Common myeloid progenitor, CD34-positive (primary cell): ENCODE measurements around the gene NF2.

Source experiments
- CTCF ChIA-PET: fragments of 350-600 bp; sonication (Branson Sonifier 250); formaldehyde crosslinking; loops from one replicate; lab custom pipeline; 2021; ENCODE audit warnings: antibody characterized with exemption; lab: Charles Lee
- POLR2A ChIA-PET: fragments of 350-600 bp; sonication (Branson Sonifier 250); formaldehyde crosslinking; loops from one replicate; lab custom pipeline; 2021; ENCODE audit warnings: antibody characterized with exemption; lab: Charles Lee
- DNase-seq, 3 donors: peaks; one replicate each; pipeline versions ENCODE4 v3.0.0 to v3.0.0-alpha.2; 2013
- H3K27ac ChIP-seq, 2 experiments: 1 replicate in 1 of 2; 2 replicates in 1 of 2; pipeline ENCODE4 v1.7.0; 2013; ENCODE audit warnings: inconsistent platforms in 2 of 2, low read length in 2 of 2, mild to moderate bottlenecking in 2 of 2, low read depth in 1 of 2, moderate library complexity in 1 of 2; ENCODE audit not compliant: severe bottlenecking in 2 of 2, insufficient read depth in 1 of 2, poor library complexity in 1 of 2
- H3K27me3 ChIP-seq, 5 experiments: replicated peaks in 2 of 5; 1 replicate in 3 of 5; 2 replicates in 2 of 5; pipeline versions ENCODE4 v1.6.1 to v1.7.0; 2013; ENCODE audit warnings: low read length in 4 of 5, mild to moderate bottlenecking in 2 of 5, moderate library complexity in 2 of 5, inconsistent platforms in 1 of 5; ENCODE audit not compliant: insufficient read depth in 5 of 5, control insufficient read depth in 4 of 5
- H3K36me3 ChIP-seq, 4 experiments: 1 replicate in 2 of 4; 2 replicates in 2 of 4; pipeline versions ENCODE4 v1.6.1 to v1.7.0; 2013; ENCODE audit warnings: low read length in 3 of 4, control low read depth in 1 of 4, mild to moderate bottlenecking in 1 of 4; ENCODE audit not compliant: control insufficient read depth in 4 of 4, insufficient read depth in 4 of 4
- H3K4me1 ChIP-seq, 4 experiments: 1 replicate in 3 of 4; 2 replicates in 1 of 4; pipeline versions ENCODE4 v1.6.1 to v1.7.1; 2013; ENCODE audit warnings: low read length in 3 of 4, mild to moderate bottlenecking in 3 of 4, control low read depth in 1 of 4, inconsistent platforms in 1 of 4, moderate library complexity in 1 of 4; ENCODE audit not compliant: control insufficient read depth in 4 of 4, insufficient read depth in 4 of 4; ENCODE audit errors: control extremely low read depth in 1 of 4
- H3K4me3 ChIP-seq, 7 experiments: 1 replicate in 4 of 7; 2 replicates in 3 of 7; pipeline versions ENCODE4 v1.5.1 to v1.7.0; 2013; ENCODE audit warnings: mild to moderate bottlenecking in 7 of 7, low read length in 6 of 7, moderate library complexity in 6 of 7, inconsistent platforms in 2 of 7, low read depth in 2 of 7, control low read depth in 1 of 7; ENCODE audit not compliant: insufficient read depth in 4 of 7, control insufficient read depth in 1 of 7; ENCODE audit errors: extremely low read depth in 1 of 7
- H3K9me3 ChIP-seq, 5 experiments: 1 replicate in 4 of 5; 2 replicates in 1 of 5; pipeline versions ENCODE4 v1.6.1 to v1.7.1; 2013; ENCODE audit warnings: low read length in 4 of 5, mild to moderate bottlenecking in 2 of 5, inconsistent platforms in 1 of 5, low read depth in 1 of 5, moderate library complexity in 1 of 5; ENCODE audit not compliant: control insufficient read depth in 4 of 5, insufficient read depth in 2 of 5; ENCODE audit errors: control extremely low read depth in 1 of 5
- WGBS: methylation state at CpG from one replicate; pipeline ENCODE4 v1.1.5; 2013; ENCODE audit not compliant: insufficient coverage; 5-methylcytosine and 5-hydroxymethylcytosine counted together

NF2 gene

GRCh38 chr22:29658176-29658575 is 54.7 kb downstream of the NF2 start:
- Histone ChIP-seq H3K36me3 (peaks cover 2 to 44% (median 34%) of the 10 kb centered on the region in 4 experiments), H3K9me3 (no peaks in the 10 kb centered on the region), H3K27ac (no peak overlapping the region), H3K4me1 (peaks cover 13 to 23% (median 15%) of the 10 kb centered on the region in 4 experiments), H3K27me3 (no peaks in the 10 kb centered on the region), H3K4me3 (peak overlapping the region in 1 of 7 experiments; percentile 39)
- ChIA-PET POLR2A (no interaction called here), CTCF (no interaction called here)
- 17% methylated on average over 3 of the region's 4 CpGs for WGBS
- peak; percentile 36 to 85 (median 82) for DNase-seq

DNA sequence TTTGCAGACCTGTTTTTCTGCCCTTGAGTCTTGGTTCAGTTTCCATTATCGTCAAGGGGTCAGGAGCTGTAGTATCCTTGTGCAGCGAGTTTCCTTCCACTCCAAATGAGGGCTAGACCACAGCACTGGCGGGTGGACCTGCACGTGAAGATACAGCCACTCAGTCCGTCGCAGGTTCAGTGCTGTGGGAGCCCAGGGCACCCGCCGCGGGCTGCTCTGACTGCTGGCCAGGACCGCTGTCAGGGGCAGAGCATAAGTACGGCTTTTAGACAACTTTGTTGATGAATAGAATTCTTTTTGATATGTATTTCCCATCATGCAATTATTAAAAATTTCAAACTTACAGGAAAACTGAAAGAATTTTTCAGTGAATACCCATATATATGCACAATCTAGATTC is 56.6 kb downstream of the NF2 start:
- peaks cover 4 to 47% (median 41%) of the 10 kb centered on the region in 4 experiments for H3K36me3 ChIP-seq
- DNase-seq = no peak
- no peak overlapping the region for H3K4me3 ChIP-seq
- ChIA-PET CTCF (no interaction called here), POLR2A (no interaction called here)
- 100% methylated on average over 2 of the region's 11 CpGs for WGBS
- no peak overlapping the region for H3K27ac ChIP-seq
- H3K4me1 ChIP-seq = peaks cover 13 to 23% (median 17%) of the 10 kb centered on the region in 4 experiments
- no peaks in the 10 kb centered on the region for H3K9me3 ChIP-seq
- no peaks in the 10 kb centered on the region for H3K27me3 ChIP-seq

DNA sequence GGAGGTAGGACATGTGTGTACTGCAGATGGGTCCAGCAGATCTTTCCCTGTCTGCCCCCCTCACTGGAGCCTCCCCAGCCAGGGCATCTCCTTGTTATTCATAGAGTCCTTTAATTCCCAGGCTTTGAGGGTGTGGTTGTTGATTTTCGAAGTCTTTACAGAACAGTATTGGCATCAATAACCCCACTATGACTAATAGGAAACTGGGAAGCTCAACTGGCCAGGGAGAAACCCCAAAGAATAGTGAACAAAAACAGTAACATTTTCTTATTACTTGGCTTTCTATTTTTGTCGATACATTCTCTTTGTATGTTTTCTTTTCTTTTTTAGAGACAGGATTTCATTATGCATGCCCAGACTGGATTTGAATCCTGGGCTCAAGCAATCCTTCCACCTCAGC is 57.9 kb downstream of the NF2 start:
- Histone ChIP-seq H3K4me3 (no peak overlapping the region), H3K27me3 (no peaks in the 10 kb centered on the region), H3K27ac (no peak overlapping the region), H3K36me3 (peaks cover 4 to 45% (median 38%) of the 10 kb centered on the region in 4 experiments), H3K9me3 (no peaks in the 10 kb centered on the region), H3K4me1 (peaks cover 13 to 23% (median 17%) of the 10 kb centered on the region in 4 experiments)
- 100% methylated on average over 1 of the region's 2 CpGs for WGBS
- DNase-seq = no peak
- POLR2A ChIA-PET = no interaction called here
- CTCF ChIA-PET = interaction anchor here (0.9 to 1.2 kb wide), 2 partner anchors 25 to 35 kb away, joined by 3 to 6 read pairs; no protein-coding TSS in a partner anchor

DNA sequence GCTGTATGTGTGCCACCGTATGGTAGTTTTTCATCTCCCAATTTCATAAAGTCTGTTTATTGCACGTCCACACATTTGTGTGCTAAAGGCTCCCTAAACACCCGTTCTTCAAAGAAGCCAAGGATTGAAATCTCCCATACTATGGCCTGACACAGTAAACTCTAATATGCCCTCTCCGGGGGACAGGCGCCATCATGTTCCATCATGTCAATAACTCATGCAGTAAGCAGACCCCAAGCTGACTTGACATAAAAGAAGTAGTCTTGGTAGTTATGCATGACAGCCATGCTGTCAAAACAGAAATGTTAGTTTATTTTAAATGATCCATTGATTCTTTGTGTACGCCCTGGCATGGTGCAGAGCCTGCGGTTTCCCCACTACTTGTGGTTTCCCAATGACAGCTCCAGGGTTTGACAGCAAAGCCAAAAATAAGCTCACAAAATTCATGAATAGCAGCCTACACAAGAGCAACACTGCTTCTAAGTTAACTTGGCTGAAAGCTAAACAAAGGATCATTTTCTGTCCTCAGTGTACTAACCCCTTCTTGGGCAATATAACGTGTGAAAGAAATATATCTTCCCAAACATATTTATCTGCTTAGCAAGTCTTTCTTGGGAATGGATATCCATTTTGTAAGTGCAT is 59.9 kb downstream of the NF2 start:
- 97% methylated on average over 3 of the region's 8 CpGs for WGBS
- H3K27me3 ChIP-seq = no peaks in the 10 kb centered on the region
- H3K36me3 ChIP-seq = peaks cover 13 to 52% (median 44%) of the 10 kb centered on the region in 4 experiments
- no peak overlapping the region for H3K4me3 ChIP-seq
- POLR2A ChIA-PET = interaction anchor here (0.6 kb wide), 1 partner anchor 296 kb away, joined by 3 read pairs; no protein-coding TSS in a partner anchor
- peak in 2 of 3 donors; percentile 22 to 37 for DNase-seq
- CTCF ChIA-PET = interaction anchor here (0.6 to 3.0 kb wide), 5 partner anchors 18 to 342 kb away, joined by 3 to 11 read pairs (median 4); no protein-coding TSS in a partner anchor
- peaks cover 5 to 13% (median 10%) of the 10 kb centered on the region in 4 experiments for H3K4me1 ChIP-seq
- H3K9me3 ChIP-seq = no peaks in the 10 kb centered on the region
- no peak overlapping the region for H3K27ac ChIP-seq

GRCh38 chr22:29665486-29665885 is 62.1 kb downstream of the NF2 start:
- H3K36me3 ChIP-seq = peaks cover 15 to 67% (median 46%) of the 10 kb centered on the region in 4 experiments
- no peak overlapping the region for H3K27ac ChIP-seq
- DNase-seq = no peak
- ChIA-PET CTCF (interaction anchor here (1.4 to 3.0 kb wide), 2 partner anchors 30 to 338 kb away, joined by 3 to 11 read pairs; no protein-coding TSS in a partner anchor), POLR2A (no interaction called here)
- WGBS = no CpG with 5 or more reads among the region's 8 CpGs
- no peaks in the 10 kb centered on the region for H3K9me3 ChIP-seq
- H3K4me3 ChIP-seq = no peak overlapping the region
- peaks cover 0 to 3% (median 0%) of the 10 kb centered on the region in 4 experiments for H3K4me1 ChIP-seq
- no peaks in the 10 kb centered on the region for H3K27me3 ChIP-seq

GRCh38 chr22:29668673-29669072 is 65.2 kb downstream of the NF2 start:
- POLR2A ChIA-PET = no interaction called here
- 100% methylated on average over 3 of the region's 4 CpGs for WGBS
- no peak overlapping the region for H3K27ac ChIP-seq

DNA sequence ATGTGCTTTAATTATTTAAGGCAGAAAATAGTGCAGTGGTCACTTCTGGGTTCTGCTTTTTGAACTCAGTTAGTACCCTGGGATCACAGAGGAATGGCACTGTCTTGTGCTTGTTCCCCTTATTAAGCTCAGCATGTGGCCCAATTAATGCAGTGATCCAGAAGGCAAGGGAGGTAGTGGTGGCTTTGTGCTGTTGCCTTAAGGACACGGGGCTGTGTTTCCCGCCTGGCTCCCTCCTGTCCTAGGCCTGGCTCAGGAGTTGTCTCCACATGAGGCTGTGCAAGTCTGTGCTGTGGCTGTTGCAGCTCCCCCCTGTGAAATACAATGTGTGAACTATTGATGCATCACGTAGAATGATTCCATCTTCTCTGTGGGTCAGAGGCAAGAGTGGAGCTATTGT is 67.2 kb downstream of the NF2 start:
- no peak overlapping the region for H3K4me3 ChIP-seq
- no peak overlapping the region for H3K27ac ChIP-seq
- DNase-seq = no peak
- H3K9me3 ChIP-seq = no peaks in the 10 kb centered on the region
- 96% methylated on average over 3 of the region's 3 CpGs for WGBS
- no peaks in the 10 kb centered on the region for H3K4me1 ChIP-seq
- CTCF ChIA-PET = interaction anchor here (0.6 kb wide), 1 partner anchor 470 kb away, joined by 3 read pairs; no protein-coding TSS in a partner anchor
- peaks cover 16 to 72% (median 52%) of the 10 kb centered on the region in 4 experiments for H3K36me3 ChIP-seq
- POLR2A ChIA-PET = no interaction called here
- H3K27me3 ChIP-seq = no peaks in the 10 kb centered on the region

More at GRCh38 chr22:29668673-29669072, 65.2 kb downstream of the NF2 start:
- no peak for DNase-seq
- Histone ChIP-seq H3K4me1 (peaks cover 0 to 1% (median 0%) of the 10 kb centered on the region in 4 experiments), H3K9me3 (no peaks in the 10 kb centered on the region), H3K4me3 (no peak overlapping the region), H3K27me3 (no peaks in the 10 kb centered on the region), H3K36me3 (peaks cover 13 to 61% (median 46%) of the 10 kb centered on the region in 4 experiments)
- CTCF ChIA-PET = interaction anchor here (0.9 to 1.6 kb wide), 2 partner anchors 21 to 32 kb away, joined by 3 read pairs; no protein-coding TSS in a partner anchor
